H9 (cell line): ENCODE results near the gene ATF6. TPM values are rescaled to one million over a fixed set of nuclear protein-coding genes. Genes with fewer than 3 reads are reported as not detected.

Experiments used
- DNase-seq: peaks from one replicate; pipeline ENCODE4 v3.0.0-alpha.2; 2017
- H2AFZ ChIP-seq: one replicate; pipeline ENCODE4 v1.6.1; 2013; ENCODE audit warnings: mild to moderate bottlenecking, low read length, control low read depth, moderate library complexity
- H2AK5ac ChIP-seq: 2 replicates; pipeline ENCODE4 v1.6.1; 2013; ENCODE audit warnings: low read length, control low read depth, mixed read lengths; ENCODE audit not compliant: insufficient read length
- H2BK120ac ChIP-seq: one replicate; pipeline ENCODE4 v1.6.1; 2013; ENCODE audit warnings: low read depth, mild to moderate bottlenecking, low read length, control low read depth, inconsistent platforms; ENCODE audit not compliant: poor library complexity, severe bottlenecking
- H2BK12ac ChIP-seq: 2 replicates; pipeline ENCODE4 v1.6.1; 2013; ENCODE audit warnings: low read length, control low read depth, mixed read lengths, low read depth; ENCODE audit not compliant: insufficient read length
- H2BK15ac ChIP-seq: 2 replicates; pipeline ENCODE4 v1.6.1; 2013; ENCODE audit warnings: low read depth, low read length, control low read depth
- H2BK20ac ChIP-seq: one replicate; pipeline ENCODE4 v1.6.1; 2013; ENCODE audit warnings: low read depth, mild to moderate bottlenecking, low read length, control low read depth, inconsistent platforms; ENCODE audit not compliant: poor library complexity, severe bottlenecking
- H2BK5ac ChIP-seq: 2 replicates; pipeline ENCODE4 v1.6.1; 2013; ENCODE audit warnings: low read length, control low read depth, mixed read lengths; ENCODE audit not compliant: insufficient read length
- H3K14ac ChIP-seq: 2 replicates; pipeline ENCODE4 v1.6.1; 2013; ENCODE audit warnings: low read length, control low read depth; ENCODE audit not compliant: insufficient read depth
- H3K18ac ChIP-seq: 2 replicates; pipeline ENCODE4 v1.6.1; 2013; ENCODE audit warnings: low read depth, mild to moderate bottlenecking, mixed read lengths, low read length, control low read depth; ENCODE audit not compliant: insufficient read length
- H3K23ac ChIP-seq: 2 replicates; pipeline ENCODE4 v1.6.1; 2013; ENCODE audit warnings: low read length, control low read depth, mixed read lengths, low read depth; ENCODE audit not compliant: insufficient read length
- H3K23me2 ChIP-seq: 2 replicates; pipeline ENCODE4 v1.6.1; 2013; ENCODE audit warnings: low read depth, mild to moderate bottlenecking, mixed read lengths, low read length, control low read depth; ENCODE audit not compliant: insufficient read length, poor library complexity, severe bottlenecking
- H3K27ac ChIP-seq: 2 replicates; pipeline ENCODE4 v1.5.1; 2013; ENCODE audit warnings: low read length, control low read depth, mixed read lengths, low read depth; ENCODE audit not compliant: insufficient read length
- H3K27me3 ChIP-seq: 2 replicates; pipeline ENCODE4 v1.6.1; 2013; ENCODE audit warnings: low read length, control low read depth, inconsistent platforms; ENCODE audit not compliant: insufficient read depth
- H3K4ac ChIP-seq: 2 replicates; pipeline ENCODE4 v1.6.1; 2013; ENCODE audit warnings: low read depth, mild to moderate bottlenecking, control low read depth, inconsistent platforms, low read length, moderate library complexity
- H3K4me1 ChIP-seq: 2 replicates; pipeline ENCODE4 v1.6.1; 2013; ENCODE audit warnings: low read length, control low read depth, inconsistent platforms; ENCODE audit not compliant: insufficient read depth
- H3K4me2 ChIP-seq: 2 replicates; pipeline ENCODE4 v1.6.1; 2013; ENCODE audit warnings: low read length, control low read depth, mixed read lengths; ENCODE audit not compliant: insufficient read length, insufficient read depth
- H3K56ac ChIP-seq: 2 replicates; pipeline ENCODE4 v1.6.1; 2013; ENCODE audit warnings: low read depth, mild to moderate bottlenecking, mixed read lengths, low read length, control low read depth; ENCODE audit not compliant: insufficient read length
- H3K79me1 ChIP-seq: 2 replicates; pipeline ENCODE4 v1.6.1; 2013; ENCODE audit warnings: low read depth, mild to moderate bottlenecking, moderate library complexity, low read length, control low read depth, inconsistent platforms; ENCODE audit not compliant: insufficient read depth, poor library complexity, severe bottlenecking
- H3K79me2 ChIP-seq: 2 replicates; pipeline ENCODE4 v1.6.1; 2013; ENCODE audit warnings: low read length, control low read depth, inconsistent platforms; ENCODE audit not compliant: insufficient read depth
- H3K9ac ChIP-seq: 2 replicates; pipeline ENCODE4 v1.6.1; 2013; ENCODE audit warnings: low read length, control low read depth, mixed read lengths; ENCODE audit not compliant: insufficient read length; ENCODE audit errors: extremely low read depth
- H3K9me3 ChIP-seq: one replicate; pipeline ENCODE4 v1.6.1; 2013; ENCODE audit warnings: low read depth, low read length, inconsistent platforms; ENCODE audit not compliant: control insufficient read depth
- H3T11ph ChIP-seq: one replicate; pipeline ENCODE4 v1.6.1; 2013; ENCODE audit warnings: mild to moderate bottlenecking, low read length, control low read depth, inconsistent platforms
- H4K20me1 ChIP-seq: one replicate; pipeline ENCODE4 v1.6.1; 2013; ENCODE audit not compliant: control insufficient read depth, insufficient read length, insufficient read depth
- H4K5ac ChIP-seq: 2 replicates; pipeline ENCODE4 v1.6.1; 2013; ENCODE audit warnings: low read depth, mild to moderate bottlenecking, mixed read lengths, low read length, control low read depth; ENCODE audit not compliant: insufficient read length
- H4K8ac ChIP-seq: replicated peaks from 2 replicates; pipeline ENCODE4 v1.6.1; 2013; ENCODE audit warnings: low read length, control low read depth, mixed read lengths, low read depth; ENCODE audit not compliant: insufficient read length
- H4K91ac ChIP-seq: 2 replicates; pipeline ENCODE4 v1.6.1; 2013; ENCODE audit warnings: low read depth, mild to moderate bottlenecking, moderate library complexity, mixed read lengths, low read length, control low read depth; ENCODE audit not compliant: insufficient read length
- H3K27ac Mint-ChIP-seq, 3 experiments: 2 replicates in 2 of 3; 3 replicates in 1 of 3; pipeline ENCODE4 v1.8.0; 2020 to 2021; ENCODE audit warnings: mixed read lengths in 3 of 3, mild to moderate bottlenecking in 1 of 3, moderate library complexity in 1 of 3
- H3K27me3 Mint-ChIP-seq: 2 replicates; pipeline ENCODE4 v1.8.0; 2021; ENCODE audit warnings: low read depth, mild to moderate bottlenecking, moderate library complexity, mixed read lengths
- H3K36me3 Mint-ChIP-seq, 3 experiments: 2 replicates in 2 of 3; 3 replicates in 1 of 3; pipeline ENCODE4 v1.8.0; 2020 to 2021; ENCODE audit warnings: low read depth in 3 of 3, mixed read lengths in 3 of 3; ENCODE audit not compliant: insufficient read depth in 1 of 3
- H3K4me1 Mint-ChIP-seq, 2 experiments: 2 replicates each; pipeline ENCODE4 v1.8.0; 2020; ENCODE audit warnings: mixed read lengths in 2 of 2
- H3K4me3 Mint-ChIP-seq, 2 experiments: 2 replicates in 1 of 2; 3 replicates in 1 of 2; pipeline ENCODE4 v1.8.0; 2020 to 2021; ENCODE audit warnings: mild to moderate bottlenecking in 2 of 2, mixed read lengths in 2 of 2, moderate library complexity in 1 of 2
- H3K9me3 Mint-ChIP-seq, 2 experiments: 2 replicates in 1 of 2; 3 replicates in 1 of 2; pipeline ENCODE4 v1.8.0; 2020; ENCODE audit warnings: mild to moderate bottlenecking in 2 of 2, mixed read lengths in 2 of 2, moderate library complexity in 1 of 2
- CTCF ChIP-seq: fragments of 200-600 bp; sonication (generic); conservative IDR thresholded peaks from 3 replicates; pipeline ENCODE4 v1.8.0; 2021; ENCODE audit warnings: antibody characterized with exemption, mild to moderate bottlenecking
- WGBS: extraction: QIAGEN DNeasy Blood & Tissue Kit; methylation state at CpG from one replicate; pipeline ENCODE4 v1.1.7; 2013; ENCODE audit warnings: missing lambda C conversion rate, low lambda C conversion rate, mixed read lengths; ENCODE audit not compliant: insufficient read length; ENCODE audit errors: extremely low coverage; 5-methylcytosine and 5-hydroxymethylcytosine counted together
- total RNA-seq: library from RNA; stranded (reverse); gene quantifications from 2 replicates; pipeline ENCODE4 v1.2.1, GENCODE V29; 2021

Gene ATF6
- total RNA-seq, 1 experiment from 2014 or later: 11.2 TPM

GRCh38 chr1:161731241-161731640, 34.9 kb upstream of the ATF6 start:
- Histone ChIP-seq H3K4ac (no peak overlapping the region), H2BK20ac (no peak overlapping the region), H3K27me3 (peaks cover under 1% of the 10 kb centered on the region; the same call in 1 of the 2 replicates), H3K79me2 (no peaks in the 10 kb centered on the region), H4K91ac (no peak overlapping the region), H3K79me1 (no peaks in the 10 kb centered on the region), H3K27ac (no peak overlapping the region), H2BK15ac (no peak overlapping the region), H3K9ac (no peak overlapping the region), H3K23me2 (peaks cover 2% of the 10 kb centered on the region), H3K14ac (no peak overlapping the region), H3K4me2 (no peak overlapping the region), H2AFZ (no peak overlapping the region), H3K9me3 (no peaks in the 10 kb centered on the region), H4K5ac (no peak overlapping the region), H3T11ph (no peak overlapping the region), H3K4me1 (peaks cover 2% of the 10 kb centered on the region; the same call in 1 of the 2 replicates), H2BK120ac (no peak overlapping the region), H3K23ac (no peak overlapping the region), H4K20me1 (no peaks in the 10 kb centered on the region), H4K8ac (no peak overlapping the region), H2BK5ac (no peak overlapping the region), H3K56ac (no peak overlapping the region), H2AK5ac (no peak overlapping the region), H3K18ac (no peak overlapping the region), H2BK12ac (no peak overlapping the region)
- no peak for DNase-seq
- H3K36me3 Mint-ChIP-seq: no peaks in the 10 kb centered on the region
- H3K4me3 Mint-ChIP-seq: no peak overlapping the region
- H3K27ac Mint-ChIP-seq: no peak overlapping the region
- peaks cover 16 to 28% of the 10 kb centered on the region in 2 experiments for H3K4me1 Mint-ChIP-seq
- WGBS: no CpG with 5 or more reads among the region's 6 CpGs
- H3K9me3 Mint-ChIP-seq: no peaks in the 10 kb centered on the region
- peaks cover 29% of the 10 kb centered on the region for H3K27me3 Mint-ChIP-seq
- no peak for TF ChIP-seq CTCF
